HCT116 (cell line): ENCODE data around the gene FBXO21.

Experiments
- CTCF ChIP-seq, 3 experiments: fragments of 200-600 bp in 1 of 3; sonication (generic) in 1 of 3; IDR thresholded peaks in 2 of 3; conservative IDR thresholded peaks in 1 of 3; 2 replicates each; pipeline ENCODE4 v1.5.1; 2012 to 2017; ENCODE audit warnings: low read depth in 2 of 3, low read length in 2 of 3, antibody characterized with exemption in 1 of 3, borderline replicate concordance in 1 of 3, control low read depth in 1 of 3, mild to moderate bottlenecking in 1 of 3, mixed read lengths in 1 of 3, mixed run types in 1 of 3, moderate library complexity in 1 of 3; ENCODE audit not compliant: insufficient read depth in 1 of 3
- EZH2 ChIP-seq: fragments of 200-600 bp; sonication (generic); IDR thresholded peaks from 2 replicates; pipeline ENCODE4 v1.6.1; 2017; ENCODE audit warnings: antibody characterized with exemption, mixed run types
- MAX ChIP-seq: IDR thresholded peaks from 2 replicates; pipeline ENCODE4 v1.6.1; 2012
- POLR2A ChIP-seq: IDR thresholded peaks from 2 replicates; pipeline ENCODE4 v1.7.0; 2011; ENCODE audit warnings: borderline replicate concordance; ENCODE audit not compliant: insufficient read depth, insufficient read length; ENCODE audit errors: extremely low read depth
- POLR2AphosphoS5 ChIP-seq: IDR thresholded peaks from 2 replicates; pipeline ENCODE4 v1.6.1; 2011; ENCODE audit warnings: mild to moderate bottlenecking, low read depth, low read length, moderate library complexity
- RAD21 ChIP-seq: IDR thresholded peaks from 2 replicates; pipeline ENCODE4 v1.6.1; 2012; ENCODE audit warnings: low read depth, mild to moderate bottlenecking
- SIN3A ChIP-seq: IDR thresholded peaks from 2 replicates; pipeline ENCODE4 v1.6.1; 2012; ENCODE audit warnings: low read depth
- TCF7L2 ChIP-seq: IDR thresholded peaks from 2 replicates; pipeline ENCODE4 v1.7.0; 2011; ENCODE audit warnings: borderline replicate concordance, inconsistent platforms; ENCODE audit not compliant: insufficient read depth, insufficient read length; ENCODE audit errors: extremely low read depth
- YY1 ChIP-seq: IDR thresholded peaks from 2 replicates; pipeline ENCODE4 v1.6.1; 2011; ENCODE audit warnings: low read length, low read depth, moderate library complexity, mild to moderate bottlenecking; ENCODE audit not compliant: insufficient replicate concordance; ENCODE audit errors: extremely low read depth

- no peak for TF ChIP-seq TCF7L2
- TF ChIP-seq CTCF (IDR thresholded peaks at IDR 0.05 in 2 of 3, conservative IDR thresholded peaks at IDR 0.05 in 1 of 3; ENCODE audit: borderline replicate concordance in 1 of 3, insufficient read depth in 1 of 3, low read depth in 2 of 3, low read length in 2 of 3), result no peak
- no peak for TF ChIP-seq POLR2A
- TF ChIP-seq POLR2AphosphoS5, result no peak
- TF ChIP-seq EZH2, result no peak
- no peak for TF ChIP-seq SIN3A
- no peak for TF ChIP-seq RAD21
- TF ChIP-seq MAX, result no peak
- no peak for TF ChIP-seq YY1
These were observed 44.2 kb upstream of the FBXO21 start for GRCh38 chr12:117234441-117234840.
